22Rv1 (cell line): ENCODE measurements around the gene ITGB2.

ENCODE experiments used
- ZFX ChIP-seq: fragments of 450-650 bp; IDR thresholded peaks from 2 replicates; pipeline ENCODE4 v1.6.1; 2017; ENCODE audit warnings: antibody characterized with exemption, borderline replicate concordance
- TF ChIP-seq, protein P1 (sequence below): fragments of 450-650 bp; IDR thresholded peaks from 2 replicates; pipeline ENCODE4 v1.5.1; 2017; ENCODE audit warnings: mild to moderate bottlenecking

GRCh38 chr21:44897326-44898010, 23.2 kb downstream of the ITGB2 start:
- TF ChIP-seq, protein P1, sequence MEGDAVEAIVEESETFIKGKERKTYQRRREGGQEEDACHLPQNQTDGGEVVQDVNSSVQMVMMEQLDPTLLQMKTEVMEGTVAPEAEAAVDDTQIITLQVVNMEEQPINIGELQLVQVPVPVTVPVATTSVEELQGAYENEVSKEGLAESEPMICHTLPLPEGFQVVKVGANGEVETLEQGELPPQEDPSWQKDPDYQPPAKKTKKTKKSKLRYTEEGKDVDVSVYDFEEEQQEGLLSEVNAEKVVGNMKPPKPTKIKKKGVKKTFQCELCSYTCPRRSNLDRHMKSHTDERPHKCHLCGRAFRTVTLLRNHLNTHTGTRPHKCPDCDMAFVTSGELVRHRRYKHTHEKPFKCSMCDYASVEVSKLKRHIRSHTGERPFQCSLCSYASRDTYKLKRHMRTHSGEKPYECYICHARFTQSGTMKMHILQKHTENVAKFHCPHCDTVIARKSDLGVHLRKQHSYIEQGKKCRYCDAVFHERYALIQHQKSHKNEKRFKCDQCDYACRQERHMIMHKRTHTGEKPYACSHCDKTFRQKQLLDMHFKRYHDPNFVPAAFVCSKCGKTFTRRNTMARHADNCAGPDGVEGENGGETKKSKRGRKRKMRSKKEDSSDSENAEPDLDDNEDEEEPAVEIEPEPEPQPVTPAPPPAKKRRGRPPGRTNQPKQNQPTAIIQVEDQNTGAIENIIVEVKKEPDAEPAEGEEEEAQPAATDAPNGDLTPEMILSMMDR, result no peak
- TF ChIP-seq ZFX, result no peak
